NCI-H2107 treated with DMSO at 0.1 percent for 48 hours (cell line): ENCODE results near the gene ALDOA.

Experiments used
- DNase-seq: peaks from one replicate; lab custom pipeline; 2025; ENCODE audit not compliant: unreplicated experiment; lab: John Stamatoyannopoulos, UW

The ALDOA gene

GRCh38 chr16:30088832-30089624 is 23.5 kb downstream of the ALDOA start:
- DNase-seq = no peak

- no peak for DNase-seq
Measured at GRCh38 chr16:30090610-30091331, 25.2 kb downstream of the ALDOA start.

- DNase-seq = peak; percentile 36
Measured at GRCh38 chr16:30091474-30092372, 26.2 kb downstream of the ALDOA start, which contains the start of gene TBX6. TSS of gene TBX6 (minus strand) at chr16:30091924. CDS start at chr16:30091193, 731 bp downstream.

- DNase-seq = peak; percentile 41
Measured at GRCh38 chr16:30092373-30093010, 26.9 kb downstream of the ALDOA start.

GRCh38 chr16:30094541-30095165 is 29.1 kb downstream of the ALDOA start:
- no peak for DNase-seq

GRCh38 chr16:30095166-30096078 is 29.9 kb downstream of the ALDOA start:
- DNase-seq = no peak

DNA sequence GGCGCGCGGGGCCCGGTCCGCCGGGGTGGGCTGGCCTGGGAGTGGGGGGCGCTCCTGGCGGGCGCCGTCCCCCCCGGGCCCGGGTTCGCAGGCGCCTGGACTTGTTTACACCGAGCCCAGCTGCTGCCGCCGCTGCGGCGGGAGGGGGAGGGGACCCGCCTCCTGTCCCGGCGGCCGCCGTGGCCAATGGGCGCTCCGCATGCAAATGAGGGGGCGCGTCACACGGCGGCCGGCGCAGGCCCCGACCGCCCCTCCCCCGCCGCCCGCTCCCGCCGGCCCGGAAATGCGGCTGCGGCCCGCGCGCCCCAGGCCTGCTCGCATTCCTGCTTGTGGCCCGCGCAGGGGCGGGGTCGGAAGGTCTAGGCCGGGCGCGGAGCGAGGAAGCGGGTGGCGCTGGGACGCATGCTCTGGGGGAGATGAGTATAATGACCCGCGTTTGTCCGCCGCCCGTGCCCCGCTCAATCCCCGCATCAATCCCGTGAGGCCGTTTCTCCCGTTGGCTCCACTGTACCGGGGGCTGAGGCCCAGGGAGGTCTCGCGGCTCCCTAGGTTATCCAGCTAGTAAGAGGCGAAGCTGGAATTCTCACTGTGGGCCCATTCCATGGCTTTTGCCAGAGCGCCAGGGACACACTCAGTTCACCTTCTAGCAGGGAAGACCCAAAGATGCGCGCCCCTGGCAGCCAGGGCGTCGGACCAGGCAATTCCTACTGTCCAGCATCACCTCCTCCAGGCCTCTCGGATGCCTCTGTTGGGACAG is 30.7 kb downstream of the ALDOA start, which contains the start of gene YPEL3:
Gene YPEL3, minus strand, starts transcription at position 109 of the 757 bp plus-strand sequence. CDS start 731 bp downstream, outside the sequence.
- no peak for DNase-seq

GRCh38 chr16:30096862-30097563 is 31.5 kb downstream of the ALDOA start:
- no peak for DNase-seq

DNA sequence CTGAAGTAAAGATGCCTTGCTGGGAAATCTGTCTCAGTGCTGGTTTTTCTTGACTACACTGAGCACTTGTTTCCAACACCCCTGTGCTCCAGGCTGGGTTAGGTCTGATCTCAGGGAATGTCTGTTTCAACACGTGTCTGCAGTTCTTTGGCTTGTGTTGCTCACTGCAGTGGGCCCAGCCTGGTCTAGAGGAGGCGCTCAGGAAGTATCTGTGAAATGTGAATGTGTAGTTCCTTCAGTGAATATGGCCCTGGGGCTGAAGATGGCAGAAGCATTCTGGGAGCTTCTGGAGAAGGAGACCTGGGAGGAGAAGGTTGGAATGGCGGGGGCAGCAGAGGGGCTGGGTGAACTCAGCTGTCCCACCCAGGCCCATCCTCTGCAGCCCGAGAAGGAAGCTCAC is 38.5 kb downstream of the ALDOA start:
- DNase-seq = no peak

- no peak for DNase-seq
Measured at GRCh38 chr16:30104492-30104891, 38.9 kb downstream of the ALDOA start.

GRCh38 chr16:30108059-30108850 is 42.7 kb downstream of the ALDOA start:
- no peak for DNase-seq

GRCh38 chr16:30110661-30111060 is 45.1 kb downstream of the ALDOA start:
- no peak for DNase-seq

DNA sequence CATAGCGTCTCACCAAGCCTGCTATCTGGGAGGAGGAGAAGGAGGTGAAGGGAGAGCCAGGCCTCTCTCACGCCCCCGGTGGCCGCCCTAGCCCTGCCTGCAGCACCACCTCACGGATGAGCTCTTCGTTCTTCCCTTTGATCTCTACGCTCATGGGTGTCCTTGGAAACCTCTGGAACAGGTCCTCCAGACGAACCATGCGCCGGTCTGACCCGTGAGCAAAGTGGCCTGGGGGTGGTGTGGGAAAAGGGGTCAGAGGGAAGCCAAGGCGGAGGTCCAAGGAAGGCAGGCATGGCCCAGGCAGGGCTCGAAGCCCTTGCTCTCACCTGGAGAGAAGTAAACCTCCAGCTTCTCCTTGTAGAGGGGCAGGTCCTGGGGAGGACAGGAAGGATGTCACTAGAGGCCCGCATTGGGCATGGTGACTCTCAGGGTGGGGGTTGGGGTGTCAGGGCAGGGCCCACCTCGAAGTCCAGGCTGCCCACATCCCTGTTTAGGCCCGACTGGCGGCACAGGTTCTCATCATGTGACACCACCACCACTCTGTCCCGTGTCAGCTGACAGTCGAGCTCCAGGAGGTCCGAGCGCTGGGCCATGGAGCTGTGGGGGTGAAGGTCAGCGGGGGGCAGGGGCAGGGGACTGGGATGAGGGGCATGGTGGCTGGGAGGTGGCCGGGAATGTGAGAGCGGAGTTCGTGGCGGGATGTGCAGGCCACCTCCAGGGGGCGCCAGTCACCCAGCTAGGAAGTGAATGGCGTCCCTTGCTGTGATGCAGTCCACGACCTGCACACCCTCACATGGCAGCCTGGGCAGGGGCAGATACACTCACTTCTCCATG is 46.9 kb downstream of the ALDOA start:
- no peak for DNase-seq

DNA sequence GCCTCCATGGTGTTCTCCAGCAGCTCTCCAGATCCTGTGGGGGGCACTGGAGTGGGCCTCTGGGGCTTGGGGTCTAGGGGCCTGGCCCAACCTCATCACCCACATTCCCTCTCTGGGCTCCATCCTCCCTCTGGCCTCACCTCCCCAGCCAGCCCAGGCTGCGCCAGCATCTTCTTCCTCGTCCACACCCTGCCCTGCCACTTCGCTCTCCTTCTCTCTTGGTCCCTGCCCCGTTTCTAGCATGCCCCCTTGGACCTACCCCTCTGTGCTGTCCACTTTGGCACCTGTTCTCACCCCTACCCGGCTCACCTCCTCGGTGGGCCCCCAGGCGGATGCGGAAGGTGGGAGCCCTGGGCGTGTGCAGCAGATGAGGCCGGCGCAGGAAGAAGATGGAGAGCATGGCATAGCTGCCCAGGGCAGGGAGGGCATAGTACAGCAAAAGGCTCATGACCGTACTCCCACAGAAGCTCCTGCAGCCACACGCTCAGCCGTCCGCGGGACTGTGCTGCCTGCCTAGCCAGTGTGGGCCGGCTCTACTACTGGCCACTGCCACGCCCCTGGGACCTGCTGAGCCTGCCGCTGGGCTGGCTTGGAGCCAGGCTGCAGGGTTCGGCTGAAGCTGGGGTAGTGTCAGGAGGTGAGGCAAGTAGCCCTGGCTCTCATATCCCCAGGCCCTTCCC is 47.6 kb downstream of the ALDOA start, which contains the start of gene GDPD3:
Gene GDPD3, minus strand, starts transcription at position 507 of the 680 bp plus-strand sequence. Its CDS starts 59 bp downstream, at position 448.
- no peak for DNase-seq

GRCh38 chr16:30113711-30114333 is 48.3 kb downstream of the ALDOA start:
- no peak for DNase-seq
